Mucosa of descending colon (tissue), 3 donors: ENCODE data around the gene CD19. TPM values are rescaled to one million over a fixed set of nuclear protein-coding genes. Genes with fewer than 3 reads are reported as not detected.

Source experiments
- ATAC-seq: fragments of 200-7000 bp; cut with Tn5 transposase; one replicate; pipeline ENCODE4 v1.9.1; 2020; ENCODE audit warnings: mild to moderate bottlenecking, moderate library complexity
- DNase-seq, 3 donors: peaks; one replicate each; pipeline ENCODE4 v3.0.0-alpha.2; 2020
- H3K36me3 ChIP-seq: fragments of 200-600 bp; one replicate; pipeline ENCODE4 v1.8.0; 2021; ENCODE audit warnings: low read depth, mild to moderate bottlenecking
- H3K4me1 ChIP-seq: fragments of 200-600 bp; one replicate; pipeline ENCODE4 v1.8.0; 2021; ENCODE audit warnings: low read depth, mild to moderate bottlenecking
- H3K4me3 ChIP-seq: fragments of 200-600 bp; one replicate; pipeline ENCODE4 v1.8.0; 2021; ENCODE audit warnings: mild to moderate bottlenecking
- H3K9me3 ChIP-seq: fragments of 200-600 bp; one replicate; pipeline ENCODE4 v1.8.0; 2021; ENCODE audit warnings: mild to moderate bottlenecking
- CTCF ChIP-seq: fragments of 200-600 bp; IDR thresholded peaks from one replicate; pipeline ENCODE4 v1.8.0; 2022; ENCODE audit warnings: antibody characterized with exemption, mild to moderate bottlenecking
- intact Hi-C, 2 donors: fragments of 100-400 bp; cut with DNase I in 1 of 2; cut with micrococcal nuclease in 1 of 2; formaldehyde crosslinking; loops; one replicate each; pipeline versions ENCODE4 v1.11.0 to v1.11.1; 2022; cut with DNase I, micrococcal nuclease
- total RNA-seq, 3 donors: library from RNA; stranded (reverse); fragmentation: NEBNext Ultra II Directional in 2 of 3; extraction: Animal tissue kit (Norgen Biotek cat#: 25700) in 2 of 3; gene quantifications; one replicate each; pipeline versions ENCODE4 v1.2.1 to v1.2.4, GENCODE V29; 2021 to 2023
- donor health status: DM: no; HTN: no; CAD: no; lungs with moderate emphysema.
- donor health status: DM: no; HTN: no; CAD: no.
- donor health status: DM: no; HTN: yes; CAD: no.

The CD19 gene
- total RNA-seq, 3 donors from 2014 or later = 0.29 to 0.65 (median 0.38) TPM

- TF ChIP-seq CTCF = no peak
- ATAC-seq (no peak), DNase-seq (peak in 1 of 3 donors; percentile 51)
- no peak overlapping the region for H3K4me3 ChIP-seq
- intact Hi-C loops = no loop called here
- H3K4me1 ChIP-seq = peaks cover 5% of the 10 kb centered on the region
- H3K9me3 ChIP-seq = no peaks in the 10 kb centered on the region
- H3K36me3 ChIP-seq = no peaks in the 10 kb centered on the region
These were observed 769 bp downstream of the CD19 start for GRCh38 chr16:28932339-28933141.

DNA sequence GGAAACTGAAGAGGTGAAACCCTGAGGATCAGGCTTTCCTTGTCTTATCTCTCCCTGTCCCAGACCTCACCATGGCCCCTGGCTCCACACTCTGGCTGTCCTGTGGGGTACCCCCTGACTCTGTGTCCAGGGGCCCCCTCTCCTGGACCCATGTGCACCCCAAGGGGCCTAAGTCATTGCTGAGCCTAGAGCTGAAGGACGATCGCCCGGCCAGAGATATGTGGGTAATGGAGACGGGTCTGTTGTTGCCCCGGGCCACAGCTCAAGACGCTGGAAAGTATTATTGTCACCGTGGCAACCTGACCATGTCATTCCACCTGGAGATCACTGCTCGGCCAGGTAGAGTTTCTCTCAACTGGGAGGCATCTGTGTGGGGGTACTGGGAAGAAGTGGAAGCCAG is 1.4 kb downstream of the CD19 start:
- no peaks in the 10 kb centered on the region for H3K9me3 ChIP-seq
- H3K4me3 ChIP-seq = no peak overlapping the region
- H3K4me1 ChIP-seq = peaks cover 5% of the 10 kb centered on the region
- no peaks in the 10 kb centered on the region for H3K36me3 ChIP-seq
- no peak for ATAC-seq
- no peak for TF ChIP-seq CTCF
- intact Hi-C loops = no loop called here
- DNase-seq = no peak

GRCh38 chr16:28935346-28935745 is 3.6 kb downstream of the CD19 start:
- Histone ChIP-seq H3K4me1 (peaks cover 5% of the 10 kb centered on the region), H3K4me3 (no peak overlapping the region), H3K36me3 (no peaks in the 10 kb centered on the region), H3K9me3 (no peaks in the 10 kb centered on the region)
- intact Hi-C loops = no loop called here
- no peak for TF ChIP-seq CTCF
- ATAC-seq (no peak), DNase-seq (no peak)

GRCh38 chr16:28935924-28936783 is 4.4 kb downstream of the CD19 start:
- TF ChIP-seq CTCF = no peak
- intact Hi-C loops = no loop called here
- no peaks in the 10 kb centered on the region for H3K36me3 ChIP-seq
- ATAC-seq (peak; percentile 99), DNase-seq (peak; percentile 92 to 96 (median 93))
- no peaks in the 10 kb centered on the region for H3K9me3 ChIP-seq
- no peak overlapping the region for H3K4me3 ChIP-seq
- H3K4me1 ChIP-seq = peaks cover 5% of the 10 kb centered on the region

GRCh38 chr16:28936784-28937155 is 5.0 kb downstream of the CD19 start:
- TF ChIP-seq CTCF = no peak
- Histone ChIP-seq H3K36me3 (no peaks in the 10 kb centered on the region), H3K4me3 (no peak overlapping the region), H3K4me1 (peaks cover 5% of the 10 kb centered on the region), H3K9me3 (no peaks in the 10 kb centered on the region)
- DNase-seq = no peak
- intact Hi-C loops = no loop called here
- ATAC-seq = no peak
